Measurements from ENCODE around the gene PPIH.

DNA sequence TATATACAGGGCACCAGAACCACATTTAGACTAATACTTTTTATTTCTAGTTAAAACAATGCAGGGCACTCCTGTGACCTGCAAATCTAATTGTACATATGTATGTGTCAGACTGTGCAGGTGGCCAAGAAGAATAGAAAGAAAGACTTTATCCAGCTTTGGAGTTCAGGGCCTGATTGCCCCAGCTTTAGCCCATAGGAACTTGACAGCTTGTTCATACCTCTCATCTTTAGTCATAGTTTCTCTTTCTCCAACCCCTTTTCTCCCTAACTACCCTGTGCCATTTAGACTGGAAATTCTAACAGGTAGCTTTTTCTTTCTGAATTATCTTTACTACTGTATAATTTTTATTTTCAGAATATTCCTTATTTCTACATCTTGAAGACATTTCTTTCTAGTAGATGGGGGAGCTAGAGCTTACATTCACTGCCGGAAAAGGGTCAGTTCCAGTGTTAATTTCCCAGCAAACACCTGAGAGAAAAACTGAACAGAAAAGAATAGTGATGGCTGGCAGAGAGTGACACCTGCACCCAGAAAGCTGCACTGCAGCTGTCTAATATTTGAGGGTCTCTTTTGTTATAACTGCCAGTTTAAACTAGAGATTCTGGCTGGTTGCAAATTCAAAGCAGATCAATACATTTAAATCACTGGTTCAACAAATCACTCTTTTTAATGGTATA, 32.4 kb downstream of the PPIH start:
- TF ChIP-seq NFRKB (IDR thresholded peaks at IDR 0.05) (no peak), NFYB (CRISPR knock-in tag; IDR thresholded peaks at IDR 0.05) (no peak), CTCF (CRISPR knock-in tag; IDR thresholded peaks at IDR 0.05) (0 out of 2 replicates have a peak, but pooled peaks have one; percentile 11), GMEB2 (CRISPR knock-in tag; IDR thresholded peaks at IDR 0.05; ENCODE audit: low read depth) (no peak), ZXDC (CRISPR knock-in tag; IDR thresholded peaks at IDR 0.05) (no peak), THYN1 (CRISPR knock-in tag; IDR thresholded peaks at IDR 0.05; ENCODE audit: borderline replicate concordance, low read depth) (no peak), ZNF101 (CRISPR knock-in tag; IDR thresholded peaks at IDR 0.05; ENCODE audit: borderline replicate concordance, low read depth) (no peak), KAT8 (CRISPR knock-in tag; IDR thresholded peaks at IDR 0.05) (no peak), SIN3A (IDR thresholded peaks at IDR 0.05; ENCODE audit: borderline replicate concordance, low read depth, low read length) (no peak), POLR2AphosphoS5 (IDR thresholded peaks at IDR 0.05; ENCODE audit: low read depth, low read length) (no peak), TCF7L2 (IDR thresholded peaks at IDR 0.05; ENCODE audit: low read depth, low read length) (no peak)
- TF ChIP-seq, protein P1, sequence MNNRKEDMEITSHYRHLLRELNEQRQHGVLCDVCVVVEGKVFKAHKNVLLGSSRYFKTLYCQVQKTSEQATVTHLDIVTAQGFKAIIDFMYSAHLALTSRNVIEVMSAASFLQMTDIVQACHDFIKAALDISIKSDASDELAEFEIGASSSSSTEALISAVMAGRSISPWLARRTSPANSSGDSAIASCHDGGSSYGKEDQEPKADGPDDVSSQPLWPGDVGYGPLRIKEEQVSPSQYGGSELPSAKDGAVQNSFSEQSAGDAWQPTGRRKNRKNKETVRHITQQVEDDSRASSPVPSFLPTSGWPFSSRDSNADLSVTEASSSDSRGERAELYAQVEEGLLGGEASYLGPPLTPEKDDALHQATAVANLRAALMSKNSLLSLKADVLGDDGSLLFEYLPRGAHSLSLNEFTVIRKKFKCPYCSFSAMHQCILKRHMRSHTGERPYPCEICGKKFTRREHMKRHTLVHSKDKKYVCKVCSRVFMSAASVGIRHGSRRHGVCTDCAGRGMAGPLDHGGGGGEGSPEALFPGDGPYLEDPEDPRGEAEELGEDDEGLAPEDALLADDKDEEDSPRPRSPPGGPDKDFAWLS (CRISPR knock-in tag; IDR thresholded peaks at IDR 0.05; ENCODE audit: borderline replicate concordance), result no peak
- TF ChIP-seq, protein P2, sequence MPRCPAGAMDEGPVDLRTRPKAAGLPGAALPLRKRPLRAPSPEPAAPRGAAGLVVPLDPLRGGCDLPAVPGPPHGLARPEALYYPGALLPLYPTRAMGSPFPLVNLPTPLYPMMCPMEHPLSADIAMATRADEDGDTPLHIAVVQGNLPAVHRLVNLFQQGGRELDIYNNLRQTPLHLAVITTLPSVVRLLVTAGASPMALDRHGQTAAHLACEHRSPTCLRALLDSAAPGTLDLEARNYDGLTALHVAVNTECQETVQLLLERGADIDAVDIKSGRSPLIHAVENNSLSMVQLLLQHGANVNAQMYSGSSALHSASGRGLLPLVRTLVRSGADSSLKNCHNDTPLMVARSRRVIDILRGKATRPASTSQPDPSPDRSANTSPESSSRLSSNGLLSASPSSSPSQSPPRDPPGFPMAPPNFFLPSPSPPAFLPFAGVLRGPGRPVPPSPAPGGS (CRISPR knock-in tag; IDR thresholded peaks at IDR 0.05), result no peak
- TF ChIP-seq, protein P3, sequence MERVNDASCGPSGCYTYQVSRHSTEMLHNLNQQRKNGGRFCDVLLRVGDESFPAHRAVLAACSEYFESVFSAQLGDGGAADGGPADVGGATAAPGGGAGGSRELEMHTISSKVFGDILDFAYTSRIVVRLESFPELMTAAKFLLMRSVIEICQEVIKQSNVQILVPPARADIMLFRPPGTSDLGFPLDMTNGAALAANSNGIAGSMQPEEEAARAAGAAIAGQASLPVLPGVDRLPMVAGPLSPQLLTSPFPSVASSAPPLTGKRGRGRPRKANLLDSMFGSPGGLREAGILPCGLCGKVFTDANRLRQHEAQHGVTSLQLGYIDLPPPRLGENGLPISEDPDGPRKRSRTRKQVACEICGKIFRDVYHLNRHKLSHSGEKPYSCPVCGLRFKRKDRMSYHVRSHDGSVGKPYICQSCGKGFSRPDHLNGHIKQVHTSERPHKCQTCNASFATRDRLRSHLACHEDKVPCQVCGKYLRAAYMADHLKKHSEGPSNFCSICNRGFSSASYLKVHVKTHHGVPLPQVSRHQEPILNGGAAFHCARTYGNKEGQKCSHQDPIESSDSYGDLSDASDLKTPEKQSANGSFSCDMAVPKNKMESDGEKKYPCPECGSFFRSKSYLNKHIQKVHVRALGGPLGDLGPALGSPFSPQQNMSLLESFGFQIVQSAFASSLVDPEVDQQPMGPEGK (CRISPR knock-in tag; IDR thresholded peaks at IDR 0.05), result no peak
